Stimulated activated effector memory CD8-positive, alpha-beta T cell treated with anti-CD3 and anti-CD28 coated beads, Interleukin-12 subunit alpha, Interleukin-12 subunit beta, amount 100 ng/mL, for 72 hours (primary cell): ENCODE results near the gene OMG.

Source experiments
- ATAC-seq: fragments of 150-1000 bp; cut with Tn5 transposase; 2 replicates; pipeline ENCODE4 v1.10.0; 2021
- DNase-seq, 2 donors: peaks; one replicate each; pipeline ENCODE4 v3.0.0; 2021 to 2022; ENCODE audit warnings: low spot score in 2 of 2
- H3K27ac Mint-ChIP-seq: one replicate; pipeline ENCODE4 v1.8.0; 2022; ENCODE audit warnings: mild to moderate bottlenecking, mixed read lengths
- H3K36me3 Mint-ChIP-seq: one replicate; pipeline ENCODE4 v1.8.0; 2022; ENCODE audit warnings: mild to moderate bottlenecking, mixed read lengths
- H3K4me1 Mint-ChIP-seq: one replicate; pipeline ENCODE4 v1.8.0; 2022; ENCODE audit warnings: mixed read lengths
- H3K4me3 Mint-ChIP-seq: one replicate; pipeline ENCODE4 v1.8.0; 2022; ENCODE audit warnings: mild to moderate bottlenecking, mixed read lengths
- H3K9me3 Mint-ChIP-seq: one replicate; pipeline ENCODE4 v1.8.0; 2022; ENCODE audit warnings: mixed read lengths

Gene OMG

GRCh38 chr17:31256936-31257335 lies 40.1 kb downstream of the OMG start:
- Mint-ChIP-seq H3K4me3 (no peak overlapping the region), H3K9me3 (no peaks in the 10 kb centered on the region), H3K27ac (no peak overlapping the region), H3K4me1 (no peaks in the 10 kb centered on the region), H3K36me3 (peaks cover 27% of the 10 kb centered on the region)
- DNase-seq (no peak), ATAC-seq (no peak)

GRCh38 chr17:31254654-31255053 lies 42.4 kb downstream of the OMG start:
- Mint-ChIP-seq H3K9me3 (no peaks in the 10 kb centered on the region), H3K4me3 (no peak overlapping the region), H3K27ac (no peak overlapping the region)

GRCh38 chr17:31252741-31253140 lies 44.3 kb downstream of the OMG start:
- peaks cover 5% of the 10 kb centered on the region for H3K4me1 Mint-ChIP-seq
- H3K9me3 Mint-ChIP-seq = no peaks in the 10 kb centered on the region
- no peak overlapping the region for H3K4me3 Mint-ChIP-seq
- ATAC-seq (no peak), DNase-seq (no peak)
- no peak overlapping the region for H3K27ac Mint-ChIP-seq
- H3K36me3 Mint-ChIP-seq = peaks cover 5% of the 10 kb centered on the region

More at GRCh38 chr17:31254654-31255053, 42.4 kb downstream of the OMG start:
- no peak for DNase-seq
- ATAC-seq = no peak
- Mint-ChIP-seq H3K36me3 (peaks cover 6% of the 10 kb centered on the region), H3K4me1 (peaks cover 5% of the 10 kb centered on the region)

- H3K4me1 Mint-ChIP-seq = peaks cover 5% of the 10 kb centered on the region
- H3K4me3 Mint-ChIP-seq = no peak overlapping the region
- H3K9me3 Mint-ChIP-seq = no peaks in the 10 kb centered on the region
- no peak overlapping the region for H3K27ac Mint-ChIP-seq
- ATAC-seq (no peak), DNase-seq (no peak)
- H3K36me3 Mint-ChIP-seq = peaks cover 5% of the 10 kb centered on the region
Observed at GRCh38 chr17:31251970-31252328, 45.1 kb downstream of the OMG start.

- no peak overlapping the region for H3K27ac Mint-ChIP-seq
- H3K36me3 Mint-ChIP-seq = peaks cover 5% of the 10 kb centered on the region
- peaks cover 5% of the 10 kb centered on the region for H3K4me1 Mint-ChIP-seq
- H3K4me3 Mint-ChIP-seq = no peak overlapping the region
- H3K9me3 Mint-ChIP-seq = no peaks in the 10 kb centered on the region
- ATAC-seq = no peak
- no peak for DNase-seq
Observed at GRCh38 chr17:31251105-31251969, 45.7 kb downstream of the OMG start.

GRCh38 chr17:31250229-31250628 lies 46.8 kb downstream of the OMG start:
- peaks cover 5% of the 10 kb centered on the region for H3K4me1 Mint-ChIP-seq
- DNase-seq (no peak), ATAC-seq (no peak)
- H3K27ac Mint-ChIP-seq = no peak overlapping the region
- H3K36me3 Mint-ChIP-seq = peaks cover 5% of the 10 kb centered on the region
- no peaks in the 10 kb centered on the region for H3K9me3 Mint-ChIP-seq
- H3K4me3 Mint-ChIP-seq = no peak overlapping the region

- peaks cover 5% of the 10 kb centered on the region for H3K4me1 Mint-ChIP-seq
- no peaks in the 10 kb centered on the region for H3K9me3 Mint-ChIP-seq
- no peak overlapping the region for H3K4me3 Mint-ChIP-seq
- ATAC-seq (no peak), DNase-seq (no peak)
- peaks cover 5% of the 10 kb centered on the region for H3K36me3 Mint-ChIP-seq
- H3K27ac Mint-ChIP-seq = no peak overlapping the region
Observed at GRCh38 chr17:31249835-31250141, 47.3 kb downstream of the OMG start.

- no peak for ATAC-seq
- Mint-ChIP-seq H3K9me3 (no peaks in the 10 kb centered on the region), H3K36me3 (peaks cover 5% of the 10 kb centered on the region), H3K4me1 (peaks cover 5% of the 10 kb centered on the region), H3K27ac (no peak overlapping the region), H3K4me3 (no peak overlapping the region)
- DNase-seq = no peak
Observed at GRCh38 chr17:31248986-31249834, 47.8 kb downstream of the OMG start.
